HEK293 (cell line): ENCODE results near the gene COG6.

Experiments used
- CTCF ChIA-PET: fragments of 350-600 bp; formaldehyde crosslinking; extraction: SDS; loops from one replicate; lab custom pipeline; 2021; ENCODE audit warnings: antibody characterized with exemption; lab: Yijun Ruan, JAX
- POLR2A ChIA-PET: fragments of 300-600 bp; formaldehyde crosslinking; extraction: SDS; loops from one replicate; lab custom pipeline; 2020; ENCODE audit warnings: antibody characterized with exemption, inconsistent platforms; lab: Yijun Ruan, JAX
- H3K27ac ChIP-seq: fragments of 200-500 bp; sonication (Bioruptor generic); 2 replicates; pipeline ENCODE4 v1.5.1; 2014; ENCODE audit warnings: low read depth, low read length, control low read depth, inconsistent platforms; ENCODE audit errors: extremely low read depth
- H3K36me3 ChIP-seq, 2 experiments: fragments of 200-500 bp in 1 of 2; sonication (Bioruptor generic) in 1 of 2; 1 replicate in 1 of 2; 2 replicates in 1 of 2; pipeline ENCODE4 v1.5.1; 2014 to 2017; ENCODE audit warnings: inconsistent platforms in 2 of 2, low read length in 2 of 2; ENCODE audit not compliant: control insufficient read depth in 2 of 2, insufficient read depth in 1 of 2
- H3K4me1 ChIP-seq: fragments of 200-500 bp; sonication (Bioruptor generic); 2 replicates; pipeline ENCODE4 v1.5.1; 2014; ENCODE audit warnings: mild to moderate bottlenecking, low read length, inconsistent platforms; ENCODE audit not compliant: control insufficient read depth, insufficient read depth
- H3K4me3 ChIP-seq: 2 replicates; pipeline ENCODE4 v1.5.1; 2011; ENCODE audit warnings: low read depth, mild to moderate bottlenecking, control low read depth, low read length, moderate library complexity
- H3K9me3 ChIP-seq: fragments of 200-500 bp; sonication (Bioruptor generic); 2 replicates; pipeline ENCODE4 v1.5.1; 2014; ENCODE audit warnings: low read depth, low read length, inconsistent platforms; ENCODE audit not compliant: control insufficient read depth, insufficient read depth
- GLIS1 ChIP-seq: fragments of 450-650 bp; formaldehyde crosslinking; IDR thresholded peaks from 2 replicates; pipeline ENCODE4 v1.5.1; 2016; ENCODE audit warnings: missing biosample characterization, missing genetic modification characterization
- HOXD13 ChIP-seq: sonication (generic); formaldehyde crosslinking; IDR thresholded peaks from 2 replicates; pipeline ENCODE4 v1.8.0; 2022; ENCODE audit warnings: missing genetic modification reagents, borderline replicate concordance
- PRDM1 ChIP-seq: fragments of 450-650 bp; formaldehyde crosslinking; IDR thresholded peaks from 2 replicates; pipeline ENCODE4; 2016; ENCODE audit warnings: missing biosample characterization, missing genetic modification characterization
- ZBTB17 ChIP-seq: fragments of 450-650 bp; formaldehyde crosslinking; IDR thresholded peaks from 2 replicates; pipeline ENCODE4 v1.5.1; 2016; ENCODE audit warnings: missing biosample characterization, missing genetic modification characterization
- ZBTB20 ChIP-seq: fragments of 450-650 bp; formaldehyde crosslinking; IDR thresholded peaks from 2 replicates; pipeline ENCODE4 v1.5.1; 2016; ENCODE audit warnings: missing biosample characterization, missing genetic modification characterization
- ZFP3 ChIP-seq: fragments of 450-650 bp; formaldehyde crosslinking; IDR thresholded peaks from 2 replicates; pipeline ENCODE4 v1.5.1; 2016; ENCODE audit warnings: low read depth, missing biosample characterization, missing genetic modification characterization
- ZNF146 ChIP-seq: fragments of 450-650 bp; formaldehyde crosslinking; IDR thresholded peaks from 2 replicates; pipeline ENCODE4 v1.5.1; 2016; ENCODE audit warnings: missing biosample characterization, missing genetic modification characterization
- ZNF155 ChIP-seq: fragments of 450-650 bp; formaldehyde crosslinking; IDR thresholded peaks from 2 replicates; pipeline ENCODE4 v1.5.1; 2016; ENCODE audit warnings: missing biosample characterization, missing genetic modification characterization
- ZNF19 ChIP-seq: fragments of 450-650 bp; formaldehyde crosslinking; IDR thresholded peaks from 2 replicates; pipeline ENCODE4; 2016; ENCODE audit warnings: missing biosample characterization, missing genetic modification characterization, low read depth
- ZNF214 ChIP-seq: fragments of 450-650 bp; formaldehyde crosslinking; IDR thresholded peaks from 2 replicates; pipeline ENCODE4 v1.5.1; 2017; ENCODE audit warnings: missing biosample characterization, mild to moderate bottlenecking, missing genetic modification characterization, borderline replicate concordance
- ZNF221 ChIP-seq: fragments of 450-650 bp; formaldehyde crosslinking; IDR thresholded peaks from 2 replicates; pipeline ENCODE4 v1.5.1; 2017; ENCODE audit warnings: missing biosample characterization, missing genetic modification characterization, borderline replicate concordance
- ZNF423 ChIP-seq: fragments of 450-650 bp; formaldehyde crosslinking; IDR thresholded peaks from 2 replicates; pipeline ENCODE4 v1.5.1; 2016; ENCODE audit warnings: missing biosample characterization, missing genetic modification characterization
- ZNF473 ChIP-seq: fragments of 450-650 bp; formaldehyde crosslinking; IDR thresholded peaks from 2 replicates; pipeline ENCODE4 v1.5.1; 2017; ENCODE audit warnings: missing biosample characterization, missing genetic modification characterization
- ZNF510 ChIP-seq: fragments of 450-650 bp; formaldehyde crosslinking; IDR thresholded peaks from 2 replicates; pipeline ENCODE4 v1.5.1; 2018; ENCODE audit warnings: mild to moderate bottlenecking, missing genetic modification characterization, missing biosample characterization; ENCODE audit not compliant: insufficient replicate concordance
- ZNF585B ChIP-seq: fragments of 450-650 bp; formaldehyde crosslinking; IDR thresholded peaks from 2 replicates; pipeline ENCODE4 v1.5.1; 2016; ENCODE audit warnings: missing biosample characterization, missing genetic modification characterization
- ZNF610 ChIP-seq: fragments of 450-650 bp; formaldehyde crosslinking; IDR thresholded peaks from 2 replicates; pipeline ENCODE4 v1.5.1; 2016; ENCODE audit warnings: missing biosample characterization, missing genetic modification characterization, borderline replicate concordance
- ZNF621 ChIP-seq: fragments of 450-650 bp; formaldehyde crosslinking; IDR thresholded peaks from 2 replicates; pipeline ENCODE4 v1.5.1; 2017; ENCODE audit warnings: missing biosample characterization, missing genetic modification characterization
- ZNF654 ChIP-seq: fragments of 450-650 bp; formaldehyde crosslinking; IDR thresholded peaks from 2 replicates; pipeline ENCODE4 v1.5.1; 2016; ENCODE audit warnings: low read depth, missing biosample characterization, missing genetic modification characterization
- ZNF747 ChIP-seq: fragments of 450-650 bp; formaldehyde crosslinking; IDR thresholded peaks from 2 replicates; pipeline ENCODE4 v1.5.1; 2016; ENCODE audit warnings: missing biosample characterization, missing genetic modification characterization
- ZNF777 ChIP-seq: fragments of 450-650 bp; formaldehyde crosslinking; IDR thresholded peaks from 2 replicates; pipeline ENCODE4 v1.5.1; 2017; ENCODE audit warnings: missing biosample characterization, missing genetic modification characterization, borderline replicate concordance
- ZSCAN16 ChIP-seq: fragments of 450-650 bp; formaldehyde crosslinking; IDR thresholded peaks from 2 replicates; pipeline ENCODE4 v1.5.1; 2016; ENCODE audit warnings: missing biosample characterization, missing genetic modification characterization
- TF ChIP-seq, protein P1 (sequence below): fragments of 450-650 bp; formaldehyde crosslinking; IDR thresholded peaks from 2 replicates; pipeline ENCODE4 v1.5.1; 2016; ENCODE audit warnings: missing biosample characterization, missing genetic modification characterization

Gene COG6

DNA sequence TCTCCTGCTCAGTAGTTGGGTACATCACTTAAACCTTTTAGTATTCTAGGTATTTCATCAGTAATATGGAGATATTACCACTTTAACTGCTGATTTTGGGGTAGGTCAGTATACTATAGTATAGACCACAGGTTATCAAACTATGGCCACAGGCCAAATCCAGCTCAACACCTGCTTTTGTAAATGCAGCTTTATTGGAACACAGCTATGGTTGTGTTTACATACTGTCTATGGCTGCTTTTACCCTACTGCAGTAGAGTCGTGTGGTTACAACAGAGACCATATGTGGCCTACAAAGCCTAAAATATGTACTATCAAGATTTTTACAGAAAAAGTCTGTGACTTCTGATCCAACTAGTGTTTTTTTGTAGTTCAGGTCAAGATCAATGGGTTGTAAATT is 10.3 kb downstream of the COG6 start (continued):
- TF ChIP-seq ZBTB17 (tag by site-specific recombination), result no peak
- TF ChIP-seq ZNF214 (tag by site-specific recombination), result no peak
- TF ChIP-seq ZSCAN16 (tag by site-specific recombination), result no peak
- no peak for TF ChIP-seq ZNF19
- no peak for TF ChIP-seq ZBTB20
- TF ChIP-seq ZNF221 (tag by site-specific recombination), result no peak

DNA sequence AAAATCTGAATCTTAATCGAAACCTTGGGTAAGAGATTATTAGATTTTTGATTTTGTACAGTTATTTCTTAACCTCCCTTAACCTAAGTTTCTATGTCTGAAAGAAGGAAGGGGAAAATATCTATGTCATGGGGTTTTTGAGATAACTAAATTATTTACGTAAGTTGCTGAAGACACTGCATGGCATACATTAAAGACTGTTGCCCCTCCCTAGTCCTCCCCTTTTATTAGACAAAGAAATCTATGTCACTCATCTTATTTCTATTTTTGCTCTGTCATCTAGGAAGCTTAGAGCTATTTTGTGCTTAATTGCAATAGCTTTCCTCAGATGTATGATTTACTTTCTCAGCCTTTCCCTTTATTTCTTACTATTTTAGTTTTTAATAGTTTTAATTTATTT is 15.0 kb downstream of the COG6 start:
- Histone ChIP-seq H3K4me3 (no peak overlapping the region), H3K9me3 (no peaks in the 10 kb centered on the region), H3K27ac (no peak overlapping the region), H3K36me3 (peaks cover 0 to 8% of the 10 kb centered on the region in 2 experiments; a peak in 1 of 3 replicates), H3K4me1 (peaks cover 3% of the 10 kb centered on the region; the same call in 1 of the 2 replicates)
- TF ChIP-seq ZNF654 (tag by site-specific recombination), result no peak
- 0 out of 2 replicates have a peak, but pooled peaks have one; percentile 4 for TF ChIP-seq PRDM1
- ChIA-PET POLR2A (no interaction called here), CTCF (no interaction called here)

DNA sequence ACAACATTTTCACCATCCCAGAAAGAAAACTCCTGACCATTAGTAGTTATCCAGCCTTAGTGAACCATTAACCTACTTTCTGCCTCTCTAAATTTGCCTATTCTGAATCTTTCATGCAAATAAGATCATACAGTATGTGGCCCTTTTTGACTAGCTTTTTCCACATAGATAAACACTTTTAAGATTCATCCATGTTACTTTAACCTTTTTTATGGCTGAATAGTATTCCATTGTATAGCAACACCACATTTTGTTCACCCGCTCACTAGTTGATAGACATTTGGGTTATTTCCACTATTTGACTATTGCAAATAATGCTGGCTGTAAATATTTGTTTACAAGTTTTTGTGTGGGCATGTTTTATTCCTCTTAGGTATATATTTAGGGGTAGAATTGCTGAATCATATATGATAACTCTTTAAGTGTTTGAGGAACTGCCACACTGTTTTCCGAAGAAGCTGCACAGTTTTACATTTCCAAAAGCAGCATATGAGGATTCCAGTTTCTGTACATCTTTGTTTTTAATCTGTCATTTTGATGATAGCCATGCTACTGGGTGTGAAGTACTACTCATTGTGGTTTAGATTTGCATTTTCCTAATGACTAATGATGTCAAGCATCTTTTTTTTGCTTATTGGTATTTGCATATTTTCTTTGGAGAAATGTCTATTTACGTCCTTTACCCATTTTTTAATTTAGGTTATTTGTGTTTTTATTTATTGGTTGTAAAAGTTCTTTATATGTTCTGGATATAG is 17.1 kb downstream of the COG6 start:
- Histone ChIP-seq H3K36me3 (no peaks in the 10 kb centered on the region), H3K4me1 (peaks cover 3% of the 10 kb centered on the region; the same call in 1 of the 2 replicates), H3K27ac (no peak overlapping the region), H3K4me3 (no peak overlapping the region)
- ChIA-PET CTCF (interaction anchor here (0.7 to 0.9 kb wide), 2 partner anchors 11 to 558 kb away, joined by 3 to 4 read pairs; no protein-coding TSS in a partner anchor), POLR2A (no interaction called here)
- TF ChIP-seq ZNF155 (tag by site-specific recombination) (no peak), ZNF146 (tag by site-specific recombination) (peak; percentile 96), ZNF585B (tag by site-specific recombination) (no peak), HOXD13 (no peak)
- TF ChIP-seq, protein P1, sequence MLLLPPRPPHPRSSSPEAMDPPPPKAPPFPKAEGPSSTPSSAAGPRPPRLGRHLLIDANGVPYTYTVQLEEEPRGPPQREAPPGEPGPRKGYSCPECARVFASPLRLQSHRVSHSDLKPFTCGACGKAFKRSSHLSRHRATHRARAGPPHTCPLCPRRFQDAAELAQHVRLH (tag by site-specific recombination), result peak; percentile 49; the same call in 1 of the 2 replicates
- TF ChIP-seq, all 188 proteins: peak for 2
- no peaks in the 10 kb centered on the region for H3K9me3 ChIP-seq

DNA sequence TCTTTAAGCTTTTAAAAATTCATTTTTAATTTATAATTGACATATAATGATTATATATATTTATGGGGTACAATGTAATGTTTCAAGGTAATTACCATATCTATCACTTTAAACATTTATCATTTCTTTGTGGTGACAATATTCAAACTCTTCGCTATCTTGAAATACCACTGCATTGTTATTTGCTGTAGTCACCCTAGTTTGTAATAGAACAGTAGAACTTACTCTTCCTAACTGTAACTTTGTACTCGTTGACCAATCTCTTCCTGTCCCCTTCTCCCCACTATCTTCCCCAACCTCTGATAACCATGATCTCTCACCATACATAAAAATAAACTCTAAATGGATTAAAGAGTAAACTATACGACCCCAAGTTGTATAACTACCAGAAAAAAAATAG is 20.4 kb downstream of the COG6 start:
- Histone ChIP-seq H3K27ac (no peak overlapping the region), H3K4me3 (no peak overlapping the region), H3K4me1 (no peaks in the 10 kb centered on the region), H3K36me3 (peaks cover 7 to 20% of the 10 kb centered on the region in 2 experiments), H3K9me3 (no peaks in the 10 kb centered on the region)
- CTCF ChIA-PET, result interaction anchor here (0.7 to 1.2 kb wide), 4 partner anchors 9 to 990 kb away, joined by 3 to 6 read pairs (median 4); no protein-coding TSS in a partner anchor
- no peak for TF ChIP-seq ZSCAN16 (tag by site-specific recombination)
- no peak for TF ChIP-seq ZFP3 (tag by site-specific recombination)
- no peak for TF ChIP-seq ZNF621 (tag by site-specific recombination)
- no peak for TF ChIP-seq ZNF747
- TF ChIP-seq GLIS1, result no peak
- no peak for TF ChIP-seq ZNF510 (tag by site-specific recombination)
- no peak for TF ChIP-seq ZNF423 (tag by site-specific recombination)
- TF ChIP-seq ZNF777 (tag by site-specific recombination), result no peak
- TF ChIP-seq ZNF610, result no peak
- no peak for TF ChIP-seq ZNF19
- TF ChIP-seq ZNF473, result no peak
- POLR2A ChIA-PET, result no interaction called here
